GM12878 (cell line): ENCODE results near the gene BORCS6. TPM values are rescaled to one million over a fixed set of nuclear protein-coding genes. Genes with fewer than 3 reads are reported as not detected.

Experiments used
- ATAC-seq: fragments of 200-7000 bp; cut with Tn5 transposase; 3 replicates; pipeline ENCODE4 v1.9.1; 2020; ENCODE audit warnings: mild to moderate bottlenecking, moderate library complexity
- BruUV-seq: library from RNA; stranded (reverse); fragments of 400-500 nt; replicated peaks from 2 replicates; lab custom pipeline; 2021; lab: Mats Ljungman, UMichigan
- CTCF ChIA-PET: fragments of 300-600 bp; sonication (Branson Sonifier 250); formaldehyde crosslinking; extraction: SDS; loops from one replicate; lab custom pipeline; 2021; ENCODE audit warnings: inconsistent platforms; lab: Yijun Ruan, JAX
- POLR2A ChIA-PET: fragments of 350-600 bp; formaldehyde crosslinking; extraction: SDS; loops from one replicate; lab custom pipeline; 2021; ENCODE audit warnings: inconsistent platforms; lab: Charles Lee
- RAD21 ChIA-PET: fragments of 300-600 bp; sonication (Branson Sonifier 250); formaldehyde crosslinking; loops from one replicate; lab custom pipeline; 2023; ENCODE audit warnings: antibody characterized with exemption; ENCODE audit not compliant: unreplicated experiment; lab: Charles Lee
- SMC1A ChIA-PET: fragments of 300-600 bp; sonication (Branson Sonifier 250); formaldehyde crosslinking; loops from one replicate; lab custom pipeline; 2023; ENCODE audit not compliant: unreplicated experiment, uncharacterized antibody; lab: Charles Lee
- DNase-seq: peaks from one replicate; pipeline ENCODE4 v3.0.0-alpha.2; 2011; ENCODE audit warnings: low read depth, low spot score
- FAIRE-seq: peaks from 3 replicates; lab custom pipeline; 2011; peaks lifted over from hg19 to GRCh38; lab: Jason Lieb, UNC
- H2AFZ ChIP-seq: 2 replicates; pipeline ENCODE4 v1.6.0; 2011; ENCODE audit warnings: low read depth, low read length, control low read depth; ENCODE audit not compliant: control insufficient read depth
- H3K27ac ChIP-seq: 2 replicates; pipeline ENCODE4 v1.5.1; 2011; ENCODE audit warnings: control low read depth; ENCODE audit not compliant: control insufficient read depth, insufficient read depth
- H3K27me3 ChIP-seq, 2 experiments: replicated peaks in 1 of 2; 2 replicates each; pipeline versions ENCODE4 v1.6.0 to v1.6.1; 2011; ENCODE audit warnings: low read length in 1 of 2; ENCODE audit not compliant: control insufficient read depth in 2 of 2, insufficient read depth in 2 of 2
- H3K36me3 ChIP-seq, 2 experiments: 2 replicates each; pipeline ENCODE4 v1.5.1; 2011; ENCODE audit warnings: low read length in 1 of 2; ENCODE audit not compliant: control insufficient read depth in 2 of 2, insufficient read depth in 2 of 2
- H3K4me1 ChIP-seq: 2 replicates; pipeline ENCODE4 v1.6.1; 2011; ENCODE audit warnings: mild to moderate bottlenecking, low read length, moderate library complexity, mixed read lengths; ENCODE audit not compliant: control insufficient read depth, insufficient read depth
- H3K4me2 ChIP-seq: 2 replicates; pipeline ENCODE4 v1.6.0; 2011; ENCODE audit warnings: control low read depth; ENCODE audit not compliant: control insufficient read depth, insufficient read depth
- H3K4me3 ChIP-seq: fragments of 200-600 bp; sonication (generic); 2 replicates; pipeline ENCODE4 v1.5.1; 2016
- H3K79me2 ChIP-seq: 2 replicates; pipeline ENCODE4 v1.6.0; 2011; ENCODE audit warnings: low read length; ENCODE audit not compliant: control insufficient read depth, insufficient read depth
- H3K9ac ChIP-seq: 2 replicates; pipeline ENCODE4 v1.8.0; 2011; ENCODE audit warnings: low read length, control low read depth, mixed read lengths; ENCODE audit not compliant: control insufficient read depth, insufficient read depth
- H3K9me3 ChIP-seq: replicated peaks from 3 replicates; pipeline ENCODE4 v1.5.1; 2011; ENCODE audit warnings: mild to moderate bottlenecking, low read length; ENCODE audit not compliant: control insufficient read depth, insufficient read depth
- H4K20me1 ChIP-seq: 2 replicates; pipeline ENCODE4 v1.6.0; 2011; ENCODE audit not compliant: control insufficient read depth, insufficient read depth
- CBFB ChIP-seq: IDR thresholded peaks from 2 replicates; pipeline ENCODE4 v1.6.1; 2016; ENCODE audit warnings: antibody characterized with exemption, low read depth
- CHD1 ChIP-seq: IDR thresholded peaks from 2 replicates; pipeline ENCODE4 v1.6.1; 2012; ENCODE audit warnings: low read depth, low read length, improper control_type of control experiment
- GABPA ChIP-seq: IDR thresholded peaks from 2 replicates; pipeline ENCODE4 v1.6.1; 2014; ENCODE audit warnings: antibody characterized with exemption, low read depth, mild to moderate bottlenecking, inconsistent platforms
- HDAC2 ChIP-seq: fragments of 200-600 bp; sonication (generic); IDR thresholded peaks from 2 replicates; pipeline ENCODE4 v1.6.1; 2017
- HDAC6 ChIP-seq: fragments of 200-600 bp; sonication (generic); IDR thresholded peaks from one replicate; pipeline ENCODE4 v1.8.0; 2017; ENCODE audit warnings: antibody characterized with exemption; ENCODE audit not compliant: unreplicated experiment
- IKZF1 ChIP-seq: fragments of 450-650 bp; conservative IDR thresholded peaks from 2 replicates; pipeline ENCODE4 v1.6.1; 2017; ENCODE audit warnings: antibody characterized with exemption, mild to moderate bottlenecking
- IKZF2 ChIP-seq, 2 experiments: fragments of 450-650 bp; IDR thresholded peaks; 2 replicates each; pipeline ENCODE4 v1.6.1; 2017; ENCODE audit warnings: mild to moderate bottlenecking in 2 of 2, moderate library complexity in 2 of 2
- NBN ChIP-seq: fragments of 450-650 bp; IDR thresholded peaks from 2 replicates; pipeline ENCODE4 v1.6.1; 2016
- PAX5 ChIP-seq: IDR thresholded peaks from 2 replicates; pipeline ENCODE4 v1.6.1; 2011; ENCODE audit warnings: low read depth, low read length, borderline replicate concordance
- PRDM15 ChIP-seq: fragments of 450-650 bp; formaldehyde crosslinking; IDR thresholded peaks from 2 replicates; pipeline ENCODE4 v1.4.0; 2020; ENCODE audit warnings: mild to moderate bottlenecking, moderate library complexity
- SKIL ChIP-seq: fragments of 450-650 bp; IDR thresholded peaks from 2 replicates; pipeline ENCODE4 v1.6.1; 2017; ENCODE audit warnings: mild to moderate bottlenecking, low read depth, inconsistent platforms; ENCODE audit not compliant: poor library complexity, severe bottlenecking
- ZBTB40 ChIP-seq: fragments of 450-650 bp; IDR thresholded peaks from 2 replicates; pipeline ENCODE4 v1.6.1; 2016; ENCODE audit warnings: mild to moderate bottlenecking, moderate library complexity, borderline replicate concordance
- ZNF622 ChIP-seq: fragments of 450-650 bp; IDR thresholded peaks from 2 replicates; pipeline ENCODE4 v1.6.1; 2017; ENCODE audit warnings: mild to moderate bottlenecking, inconsistent platforms
- WGBS: methylation state at CpG from one replicate; pipeline ENCODE4 v1.1.6; 2016; ENCODE audit warnings: low lambda C conversion rate; ENCODE audit not compliant: insufficient replicate concordance, insufficient coverage; ENCODE audit errors: missing lambda C conversion rate; 5-methylcytosine and 5-hydroxymethylcytosine counted together
- in situ Hi-C: fragments of 300-500 bp; cut with MboI; formaldehyde crosslinking; loops from 9 replicates; pipeline ENCODE4 v1.14.3; 2018; ENCODE audit warnings: mixed read lengths
- intact Hi-C: fragments of 100-400 bp; cut with micrococcal nuclease; formaldehyde crosslinking; loops from one replicate; pipeline ENCODE4 v1.14.2; 2022; ENCODE audit not compliant: unreplicated experiment
- polyA plus RNA-seq, 11 experiments: library from polyadenylated mRNA; depleted of rRNA in 4 of 11; unstranded in 6 of 11; stranded (reverse) in 5 of 11; fragments of >200 nt; fragmentation: Nextera tagmentation in 4 of 11; fragmentation: Illumina TruSeq in 1 of 11; extraction: Ambion mirVana in 4 of 11; extraction: Trizol in 1 of 11; gene quantifications; 1 replicate in 1 of 11; 2 replicates in 10 of 11; pipeline versions ENCODE4 v1.2.1 to v1.2.3, GENCODE V29; 2011 to 2016; ENCODE audit warnings: inconsistent platforms in 2 of 11, missing spikeins in 2 of 11, low read depth in 1 of 11
- total RNA-seq, 4 experiments: library from RNA; depleted of rRNA in 3 of 4; stranded (reverse); fragments of >200 nt in 3 of 4; fragmentation: Illumina TruSeq in 1 of 4; extraction: Trizol in 1 of 4; gene quantifications; 2 replicates each; pipeline versions ENCODE4 v1.2.1 to v1.2.3, GENCODE V29; 2013 to 2021

BORCS6 gene
- total and polyA plus RNA-seq, 10 of the 15 experiments (the other 5 are each of a cell fraction or from before 2014, with no cell fraction given): 0.37 to 14.1 (median 6.7) TPM

GRCh38 chr17:8210761-8211458 lies 20.9 kb upstream of the BORCS6 start:
- intact Hi-C loops: no loop called here
- SMC1A ChIA-PET: interaction anchor here (0.9 to 4.7 kb wide), 11 partner anchors 10 to 89 kb away, joined by 3 to 56 read pairs (median 7); partner anchors contain the start of gene SLC25A35
- H2AFZ ChIP-seq: peak overlapping the region; percentile 38
- H3K9me3 ChIP-seq: no peaks in the 10 kb centered on the region
- RAD21 ChIA-PET: interaction anchor here (0.7 to 4.0 kb wide), 12 partner anchors 10 to 153 kb away, joined by 3 to 40 read pairs (median 5); partner anchors contain the start of genes BORCS6, CTC1 and PFAS
- peak overlapping the region; percentile 92 for H3K9ac ChIP-seq
- H3K4me3 ChIP-seq: peak overlapping the region; percentile 95; the same call in 1 of the 2 replicates
- CTCF ChIA-PET: interaction anchor here (0.6 to 3.8 kb wide), 10 partner anchors 9 to 151 kb away, joined by 3 to 21 read pairs (median 4); no protein-coding TSS in a partner anchor
- WGBS: 3% methylated on average over 22 of the region's 22 CpGs
- peaks cover 33% of the 10 kb centered on the region for H3K79me2 ChIP-seq
- ATAC-seq (peak; percentile 45), DNase-seq (no peak), FAIRE-seq (no peak)
- in situ Hi-C loops: no loop called here
- BruUV-seq: TSS peak; percentile 95
- peak overlapping the region; percentile 43 for H3K4me2 ChIP-seq
- peaks cover 5 to 15% of the 10 kb centered on the region in 2 experiments; a peak in 3 of 4 replicates for H3K36me3 ChIP-seq
- H3K27ac ChIP-seq: peak overlapping the region; percentile 83
- H4K20me1 ChIP-seq: no peaks in the 10 kb centered on the region
- POLR2A ChIA-PET: interaction anchor here (0.7 to 8.1 kb wide), 16 partner anchors 10 to 686 kb away, joined by 3 to 89 read pairs (median 4); partner anchors contain the start of genes BORCS6, CTC1, PFAS and SLC25A35
- no peaks in the 10 kb centered on the region for H3K4me1 ChIP-seq
- H3K27me3 ChIP-seq: no peaks in the 10 kb centered on the region
- TF ChIP-seq HDAC6 (no peak), PAX5 (0 out of 2 replicates have a peak, but pooled peaks have one; percentile 2), NBN (peak; percentile 80; the same call in 1 of the 2 replicates), PRDM15 (CRISPR knock-in tag) (no peak), ZBTB40 (peak; percentile 42; the same call in 1 of the 2 replicates), CHD1 (0 out of 2 replicates have a peak, but pooled peaks have one; percentile 15), SKIL (peak; percentile 39), CBFB (no peak), HDAC2 (no peak), GABPA (no peak), ZNF622 (no peak), IKZF2 (IDR thresholded peaks at IDR 0.05) (peak; percentile 59 to 72; a peak in 3 of 4 replicates), IKZF1 (peak; percentile 46)
